H4 (cell line): ENCODE measurements around the gene CCND2. TPM values are rescaled to one million over a fixed set of nuclear protein-coding genes. Genes with fewer than 3 reads are reported as not detected.
A peak's percentile ranks its signal among the peaks of the same experiment; 100 is the strongest.
"Not testable (repeated sequence)": the region's sequence is repeated elsewhere in the genome, so short reads cannot be mapped to it uniquely, and the experiment has no call there.

Experiments used
- DNase-seq: peaks from one replicate; pipeline ENCODE4 v3.0.0-alpha.2; 2015; ENCODE audit warnings: low spot score
- total RNA-seq: library from RNA; depleted of rRNA; stranded (reverse); fragments of >200 nt; shearing (Covaris generic); gene quantifications from 2 replicates; pipeline ENCODE4 v1.2.3, GENCODE V29; 2014; rRNA removed

The CCND2 gene
- 92.1 and 98.0 TPM in 2 replicates for total RNA-seq

- DNase-seq = peak; percentile 94
Measured at GRCh38 chr12:4273652-4274395, at the start of gene CCND2. Gene CCND2 (plus strand): TSS chr12:4273762. CDS start chr12:4274041, 279 bp downstream.

GRCh38 chr12:4224206-4224889 is 49.2 kb upstream of the CCND2 start:
- no peak for DNase-seq

DNA sequence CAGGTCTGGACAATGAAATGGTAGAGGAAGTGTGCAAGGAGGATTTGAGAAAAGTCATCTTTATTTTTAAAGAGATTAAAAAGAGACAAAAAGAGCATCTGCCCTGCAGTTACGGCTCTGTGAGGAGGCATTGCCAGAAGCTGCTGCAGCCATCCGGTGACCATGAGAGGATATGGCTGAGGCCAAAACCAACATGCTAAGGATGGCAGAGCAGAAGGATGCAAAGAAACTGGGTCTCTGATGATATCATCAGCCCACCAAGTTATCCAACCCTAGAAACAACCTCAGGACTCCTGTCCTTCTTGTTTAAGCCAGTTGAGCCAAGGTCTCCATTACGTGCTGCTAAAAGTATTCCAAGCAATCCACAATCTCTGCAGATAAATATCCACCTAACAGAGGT is 48.0 kb upstream of the CCND2 start:
- DNase-seq = no peak

- no peak for DNase-seq
Measured at GRCh38 chr12:4227046-4227445, 46.5 kb upstream of the CCND2 start.

GRCh38 chr12:4228122-4228580 is 45.4 kb upstream of the CCND2 start:
- DNase-seq = no peak

GRCh38 chr12:4230526-4230925 is 43.0 kb upstream of the CCND2 start:
- no peak for DNase-seq

- DNase-seq = no peak
Measured at GRCh38 chr12:4238577-4238976, 35.0 kb upstream of the CCND2 start.

GRCh38 chr12:4239746-4240145 is 33.8 kb upstream of the CCND2 start:
- DNase-seq = no peak

DNA sequence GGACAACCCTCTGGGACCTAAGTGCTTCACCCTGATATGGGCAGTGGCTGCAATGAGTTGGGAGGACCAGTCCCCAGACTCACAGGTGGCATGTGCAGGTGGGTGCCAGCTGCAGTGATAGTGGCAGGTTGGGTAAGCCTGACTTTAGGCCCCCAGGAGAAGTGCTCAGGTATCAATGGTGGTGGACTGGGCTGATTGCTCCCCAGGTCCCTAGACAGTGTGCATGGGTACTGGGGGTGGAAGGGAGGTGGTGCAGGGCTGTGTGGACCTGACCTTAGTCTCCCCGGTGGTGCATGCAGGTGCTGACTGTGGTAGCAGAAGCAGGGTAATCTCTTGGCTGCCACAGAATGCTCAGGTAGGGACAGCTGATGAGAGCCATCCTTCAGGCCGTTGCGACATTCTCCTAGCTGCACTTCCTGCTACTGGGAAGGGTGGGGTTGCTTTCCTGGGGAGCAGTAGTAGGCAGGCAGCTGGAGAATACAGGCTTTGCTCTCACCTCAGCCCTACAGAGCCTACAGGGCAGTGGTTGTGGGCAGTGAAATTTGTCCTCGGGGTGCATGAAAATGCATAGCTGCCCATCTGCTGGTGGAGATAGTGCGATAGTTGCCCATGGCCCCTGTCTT is 33.3 kb upstream of the CCND2 start:
- DNase-seq = no peak

- no peak for DNase-seq
Measured at GRCh38 chr12:4240981-4241380, 32.6 kb upstream of the CCND2 start.

DNA sequence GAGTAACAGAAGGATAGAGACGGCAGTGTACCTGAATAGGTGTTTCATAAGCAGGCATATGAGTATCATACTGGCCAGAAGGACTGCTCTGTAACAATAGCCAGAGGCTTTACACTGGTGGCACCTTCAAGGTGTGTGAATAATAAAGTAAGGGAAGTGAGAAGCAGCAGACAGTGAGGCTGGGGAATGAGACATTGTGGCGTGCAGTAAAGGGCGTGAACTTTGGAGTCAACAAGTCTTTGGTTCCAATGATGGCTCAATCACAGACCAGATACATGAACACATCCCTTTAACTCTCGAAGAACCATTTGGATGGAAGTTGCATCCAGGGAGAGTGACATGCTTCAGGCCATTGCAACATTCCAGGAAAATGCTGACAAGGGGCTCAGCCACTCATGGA is 32.0 kb upstream of the CCND2 start:
- DNase-seq = no peak

- no peak for DNase-seq
Measured at GRCh38 chr12:4242595-4242994, 31.0 kb upstream of the CCND2 start.

GRCh38 chr12:4243091-4243490 is 30.5 kb upstream of the CCND2 start:
- DNase-seq = no peak

- DNase-seq = not testable (repeated sequence)
Measured at GRCh38 chr12:4243491-4244100, 30.0 kb upstream of the CCND2 start.

GRCh38 chr12:4244868-4245267 is 28.7 kb upstream of the CCND2 start:
- no peak for DNase-seq

GRCh38 chr12:4245446-4245845 is 28.1 kb upstream of the CCND2 start:
- no peak for DNase-seq

- no peak for DNase-seq
Measured at GRCh38 chr12:4246116-4246515, 27.4 kb upstream of the CCND2 start.

GRCh38 chr12:4250691-4251090 is 22.9 kb upstream of the CCND2 start:
- DNase-seq = no peak

- no peak for DNase-seq
Measured at GRCh38 chr12:4251216-4251891, 22.2 kb upstream of the CCND2 start.

- DNase-seq = no peak
Measured at GRCh38 chr12:4251967-4252366, 21.6 kb upstream of the CCND2 start.

GRCh38 chr12:4252601-4253000 is 21.0 kb upstream of the CCND2 start:
- no peak for DNase-seq
